HUES48 (cell line): ENCODE measurements around the gene ZNFX1.

Experiments used
- H3K27ac ChIP-seq: one replicate; pipeline ENCODE4 v1.7.0; 2013; ENCODE audit warnings: low read depth, low read length, inconsistent platforms
- H3K27me3 ChIP-seq: 2 replicates; pipeline ENCODE4 v1.6.1; 2013; ENCODE audit warnings: mild to moderate bottlenecking, low read length; ENCODE audit not compliant: control insufficient read depth, insufficient read depth
- H3K36me3 ChIP-seq: 2 replicates; pipeline ENCODE4 v1.6.1; 2013; ENCODE audit warnings: low read length; ENCODE audit not compliant: control insufficient read depth, insufficient read depth
- H3K4me1 ChIP-seq: 2 replicates; pipeline ENCODE4 v1.6.1; 2013; ENCODE audit warnings: mild to moderate bottlenecking, low read length; ENCODE audit not compliant: control insufficient read depth, insufficient read depth
- H3K4me3 ChIP-seq: 2 replicates; pipeline ENCODE4 v1.5.1; 2013; ENCODE audit warnings: mild to moderate bottlenecking, low read depth, low read length
- H3K9ac ChIP-seq: 2 replicates; pipeline ENCODE4 v1.6.1; 2013; ENCODE audit warnings: mild to moderate bottlenecking, low read depth, low read length, moderate library complexity
- H3K9me3 ChIP-seq: 2 replicates; pipeline ENCODE4 v1.6.1; 2013; ENCODE audit warnings: low read length; ENCODE audit not compliant: control insufficient read depth, insufficient read depth

Gene ZNFX1

DNA sequence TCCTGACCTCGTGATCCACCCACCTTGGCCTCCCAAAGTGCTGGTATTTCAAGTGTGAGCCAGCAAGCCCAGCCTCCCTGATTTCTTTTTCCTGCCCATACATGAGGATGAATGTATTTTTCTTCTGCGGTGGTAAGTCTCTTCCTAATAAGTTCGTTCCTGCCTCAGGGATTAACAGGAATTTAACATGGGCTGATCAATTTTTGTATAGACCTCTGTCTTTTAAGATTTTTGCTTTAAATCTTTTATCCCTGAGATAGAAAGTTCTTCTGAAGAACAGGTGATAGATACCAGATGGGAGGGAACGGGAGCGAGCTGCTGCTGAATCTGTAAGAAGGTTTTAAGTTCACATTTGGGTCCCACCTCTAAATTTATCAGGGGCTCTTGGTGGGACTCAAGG lies 7.0 kb upstream of the ZNFX1 start:
- H3K27me3 ChIP-seq = no peaks in the 10 kb centered on the region
- peak overlapping the region; percentile 44 for H3K4me3 ChIP-seq
- H3K36me3 ChIP-seq = peaks cover 99% of the 10 kb centered on the region
- 0 out of 2 replicates have a peak, but pooled peaks cover 6% of the 10 kb centered on the region for H3K9me3 ChIP-seq
- H3K9ac ChIP-seq = peak overlapping the region; percentile 28; the same call in 1 of the 2 replicates
- H3K27ac ChIP-seq = peak overlapping the region; percentile 88
- peaks cover 43% of the 10 kb centered on the region for H3K4me1 ChIP-seq

DNA sequence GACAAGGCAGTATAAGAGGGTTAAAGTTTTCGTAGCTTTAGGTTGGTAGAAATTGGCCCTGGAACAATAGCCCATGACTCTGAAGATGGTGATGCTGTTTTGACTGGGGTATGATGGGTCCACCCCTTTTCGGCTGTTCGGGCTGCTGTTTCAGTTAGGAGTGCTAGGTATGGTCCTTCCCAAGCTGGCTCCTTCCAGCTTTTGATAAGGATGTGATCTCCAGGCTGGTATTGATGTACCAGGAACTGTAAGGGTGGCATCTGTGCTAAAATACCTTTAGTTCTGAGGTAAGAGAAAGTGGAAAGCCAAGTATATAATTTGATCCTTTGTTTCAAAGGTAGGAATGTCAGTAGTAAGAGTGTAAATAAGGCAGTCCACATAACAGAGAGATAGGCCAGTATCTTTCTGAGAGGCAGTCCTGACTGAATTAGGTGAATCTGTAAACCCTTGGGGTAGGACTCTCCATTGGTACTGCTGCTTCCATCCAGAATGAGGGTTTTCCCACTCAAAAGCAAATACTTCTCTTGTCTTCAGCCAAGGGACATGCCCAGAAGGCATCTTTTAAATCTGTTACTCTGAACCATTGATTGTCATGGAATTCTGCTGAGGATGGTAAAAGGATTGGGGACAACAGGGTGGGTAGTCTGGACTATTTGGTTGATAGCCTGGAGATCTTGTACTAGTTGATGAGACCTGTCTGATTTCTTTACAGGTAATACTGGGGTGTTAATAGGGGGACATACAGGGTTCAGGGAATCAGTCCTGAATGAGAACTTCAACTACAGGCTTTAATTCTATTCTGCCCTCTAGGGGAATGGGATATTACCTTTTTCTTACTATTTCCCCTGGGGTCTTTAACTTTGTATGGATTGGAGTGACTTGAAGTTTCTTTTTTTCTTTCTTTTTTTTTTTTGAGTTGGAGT lies 6.1 kb upstream of the ZNFX1 start:
- peak overlapping the region; percentile 98 for H3K27ac ChIP-seq
- peak overlapping the region; percentile 93 for H3K4me3 ChIP-seq
- 0 out of 2 replicates have a peak, but pooled peaks cover 7% of the 10 kb centered on the region for H3K9me3 ChIP-seq
- peaks cover 39% of the 10 kb centered on the region for H3K4me1 ChIP-seq
- H3K36me3 ChIP-seq = peaks cover 99% of the 10 kb centered on the region
- H3K9ac ChIP-seq = peak overlapping the region; percentile 99
- no peaks in the 10 kb centered on the region for H3K27me3 ChIP-seq

DNA sequence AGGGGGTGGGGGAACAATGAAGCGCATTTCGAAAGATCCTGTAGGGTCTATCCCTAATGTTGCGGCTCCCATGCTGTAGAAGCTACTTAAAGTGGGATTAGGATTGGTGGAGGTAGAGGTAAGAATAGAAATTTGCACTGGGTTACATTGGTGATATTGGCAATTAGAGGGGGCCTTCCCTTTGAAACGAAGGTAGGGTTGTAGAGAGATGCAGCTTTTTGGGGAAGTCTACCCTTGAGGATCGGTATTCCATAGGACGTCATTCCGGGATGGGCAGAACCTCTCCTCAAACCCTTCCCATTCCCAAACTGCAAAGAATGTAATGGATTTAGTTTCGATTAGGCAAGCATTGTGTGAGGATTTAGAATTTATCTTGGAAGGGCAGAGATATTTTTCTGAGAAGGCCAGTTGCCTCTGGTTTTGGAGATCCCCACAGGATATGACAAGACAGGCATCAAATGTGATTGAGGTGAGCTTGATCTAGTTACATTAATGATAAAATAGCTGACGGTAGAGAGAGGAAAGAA lies 5.4 kb upstream of the ZNFX1 start:
- Histone ChIP-seq H3K36me3 (peaks cover 96% of the 10 kb centered on the region), H3K27ac (peak overlapping the region; percentile 98), H3K9me3 (0 out of 2 replicates have a peak, but pooled peaks cover 7% of the 10 kb centered on the region), H3K9ac (peak overlapping the region; percentile 99), H3K27me3 (no peaks in the 10 kb centered on the region), H3K4me1 (peaks cover 39% of the 10 kb centered on the region), H3K4me3 (peak overlapping the region; percentile 93)

DNA sequence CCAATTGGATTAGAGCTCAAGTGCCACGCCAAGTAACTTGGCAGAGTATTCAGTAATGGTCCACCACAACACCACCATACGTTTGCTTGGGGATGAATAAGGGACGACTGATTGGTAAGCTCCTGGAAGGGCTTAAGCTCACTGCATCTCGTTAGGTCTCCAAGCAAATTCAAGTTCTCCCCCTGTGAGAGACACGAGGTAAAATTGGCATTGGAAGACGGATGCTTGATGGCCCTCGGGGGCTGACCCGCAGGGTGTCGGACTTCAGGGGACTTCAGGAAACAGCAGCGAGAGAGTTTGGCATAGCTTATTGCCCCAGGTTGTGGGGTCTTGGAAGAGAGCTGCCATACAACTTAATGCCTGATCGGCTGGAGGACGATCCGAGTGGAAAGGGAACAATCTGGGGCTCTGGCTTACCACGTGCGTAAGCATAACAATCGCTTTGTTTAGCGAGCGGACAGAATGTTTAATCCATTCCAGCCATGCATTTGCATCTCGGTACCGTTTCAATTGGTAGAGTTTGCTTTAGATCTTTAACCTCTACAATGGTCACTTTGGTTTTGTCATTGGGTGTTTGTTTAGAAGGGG lies 4.8 kb upstream of the ZNFX1 start:
- Histone ChIP-seq H3K36me3 (peaks cover 91% of the 10 kb centered on the region), H3K9me3 (0 out of 2 replicates have a peak, but pooled peaks cover 7% of the 10 kb centered on the region), H3K4me1 (peaks cover 35% of the 10 kb centered on the region), H3K27me3 (no peaks in the 10 kb centered on the region), H3K27ac (peak overlapping the region; percentile 98), H3K9ac (peak overlapping the region; percentile 99), H3K4me3 (peak overlapping the region; percentile 93)

- peaks cover 35% of the 10 kb centered on the region for H3K4me1 ChIP-seq
- peaks cover 84% of the 10 kb centered on the region for H3K36me3 ChIP-seq
- H3K27me3 ChIP-seq = no peaks in the 10 kb centered on the region
- H3K9ac ChIP-seq = peak overlapping the region; percentile 99
- peak overlapping the region; percentile 93 for H3K4me3 ChIP-seq
- H3K9me3 ChIP-seq = 0 out of 2 replicates have a peak, but pooled peaks cover 7% of the 10 kb centered on the region
- peak overlapping the region; percentile 98 for H3K27ac ChIP-seq
Observed at GRCh38 chr20:49281913-49282467, 4.1 kb upstream of the ZNFX1 start.

GRCh38 chr20:49281059-49281912 lies 3.4 kb upstream of the ZNFX1 start:
- H3K4me1 ChIP-seq = peaks cover 31% of the 10 kb centered on the region
- peak overlapping the region; percentile 99 for H3K9ac ChIP-seq
- no peaks in the 10 kb centered on the region for H3K27me3 ChIP-seq
- peak overlapping the region; percentile 93 for H3K4me3 ChIP-seq
- 0 out of 2 replicates have a peak, but pooled peaks cover 7% of the 10 kb centered on the region for H3K9me3 ChIP-seq
- peak overlapping the region; percentile 98 for H3K27ac ChIP-seq
- peaks cover 77% of the 10 kb centered on the region for H3K36me3 ChIP-seq

DNA sequence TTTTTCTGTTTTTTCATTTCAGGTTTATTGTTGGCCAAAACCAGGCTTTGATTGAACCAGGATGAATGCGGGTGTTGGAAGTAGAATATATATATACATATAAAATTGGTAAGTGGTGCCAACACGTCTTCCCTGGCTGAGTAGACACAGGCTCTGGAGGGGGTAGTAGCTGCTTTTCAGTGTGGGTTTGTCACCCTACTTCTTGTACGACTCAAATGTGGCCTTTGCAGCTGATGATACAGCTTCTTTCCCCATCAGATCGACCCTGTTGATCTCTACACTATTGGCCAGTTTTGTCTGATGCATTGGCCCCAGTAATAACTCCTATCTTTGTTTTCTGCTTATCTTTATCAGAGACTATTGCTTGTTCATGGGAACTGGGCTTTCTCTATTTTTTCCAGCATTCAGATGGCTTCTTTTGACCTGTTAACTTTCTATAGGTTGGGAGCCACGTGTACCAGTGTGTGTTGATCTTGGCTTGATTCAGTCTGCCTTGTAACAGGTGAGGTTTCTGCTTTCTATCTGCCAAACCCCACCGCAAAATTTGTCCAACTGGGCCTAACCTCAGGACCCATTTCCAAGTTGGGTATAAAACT lies 2.7 kb upstream of the ZNFX1 start:
- Histone ChIP-seq H3K4me1 (peaks cover 25% of the 10 kb centered on the region), H3K4me3 (peak overlapping the region; percentile 93), H3K36me3 (peaks cover 71% of the 10 kb centered on the region), H3K27ac (peak overlapping the region; percentile 98), H3K27me3 (no peaks in the 10 kb centered on the region), H3K9me3 (0 out of 2 replicates have a peak, but pooled peaks cover 7% of the 10 kb centered on the region), H3K9ac (peak overlapping the region; percentile 99)

DNA sequence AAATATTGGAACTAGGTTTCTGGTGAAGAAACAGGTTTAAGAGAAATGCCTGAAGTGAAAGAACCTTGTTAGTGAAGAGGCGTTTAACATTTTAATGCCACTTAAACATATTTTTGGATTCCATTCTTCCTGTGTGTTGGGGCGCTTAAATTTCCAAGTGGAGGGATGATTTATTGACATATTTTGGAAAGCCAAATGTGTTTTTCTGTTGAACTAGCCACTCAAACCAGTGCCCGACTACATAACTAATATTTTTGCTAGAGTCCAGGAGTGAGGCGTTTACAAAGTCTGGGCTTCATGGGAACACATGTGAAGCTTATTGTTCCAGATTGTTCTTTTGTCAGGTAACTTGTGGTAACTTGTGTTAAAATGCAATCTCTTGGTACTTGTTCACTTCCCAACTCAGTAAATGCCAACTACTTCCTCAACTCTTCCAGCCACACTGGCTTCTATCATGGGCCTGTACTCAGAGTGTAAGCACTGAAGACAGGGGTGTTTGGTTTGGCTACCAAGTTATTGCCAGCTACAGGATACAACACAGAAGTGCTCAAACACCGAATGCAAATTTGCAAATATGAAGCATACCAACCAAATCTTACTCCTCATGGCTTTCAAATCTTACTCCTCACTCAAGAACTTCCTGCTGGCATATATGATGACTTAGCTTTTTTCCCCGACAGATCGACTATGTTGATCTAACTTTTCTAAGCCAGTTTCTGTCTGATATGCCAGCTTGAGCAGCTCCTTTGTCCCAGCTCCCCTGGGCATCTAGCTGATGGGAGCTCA lies 2.0 kb upstream of the ZNFX1 start:
- peaks cover 20% of the 10 kb centered on the region for H3K4me1 ChIP-seq
- H3K9me3 ChIP-seq = 0 out of 2 replicates have a peak, but pooled peaks cover 7% of the 10 kb centered on the region
- H3K9ac ChIP-seq = peak overlapping the region; percentile 99
- peak overlapping the region; percentile 98 for H3K27ac ChIP-seq
- H3K27me3 ChIP-seq = no peaks in the 10 kb centered on the region
- H3K4me3 ChIP-seq = peak overlapping the region; percentile 93
- peaks cover 70% of the 10 kb centered on the region for H3K36me3 ChIP-seq

DNA sequence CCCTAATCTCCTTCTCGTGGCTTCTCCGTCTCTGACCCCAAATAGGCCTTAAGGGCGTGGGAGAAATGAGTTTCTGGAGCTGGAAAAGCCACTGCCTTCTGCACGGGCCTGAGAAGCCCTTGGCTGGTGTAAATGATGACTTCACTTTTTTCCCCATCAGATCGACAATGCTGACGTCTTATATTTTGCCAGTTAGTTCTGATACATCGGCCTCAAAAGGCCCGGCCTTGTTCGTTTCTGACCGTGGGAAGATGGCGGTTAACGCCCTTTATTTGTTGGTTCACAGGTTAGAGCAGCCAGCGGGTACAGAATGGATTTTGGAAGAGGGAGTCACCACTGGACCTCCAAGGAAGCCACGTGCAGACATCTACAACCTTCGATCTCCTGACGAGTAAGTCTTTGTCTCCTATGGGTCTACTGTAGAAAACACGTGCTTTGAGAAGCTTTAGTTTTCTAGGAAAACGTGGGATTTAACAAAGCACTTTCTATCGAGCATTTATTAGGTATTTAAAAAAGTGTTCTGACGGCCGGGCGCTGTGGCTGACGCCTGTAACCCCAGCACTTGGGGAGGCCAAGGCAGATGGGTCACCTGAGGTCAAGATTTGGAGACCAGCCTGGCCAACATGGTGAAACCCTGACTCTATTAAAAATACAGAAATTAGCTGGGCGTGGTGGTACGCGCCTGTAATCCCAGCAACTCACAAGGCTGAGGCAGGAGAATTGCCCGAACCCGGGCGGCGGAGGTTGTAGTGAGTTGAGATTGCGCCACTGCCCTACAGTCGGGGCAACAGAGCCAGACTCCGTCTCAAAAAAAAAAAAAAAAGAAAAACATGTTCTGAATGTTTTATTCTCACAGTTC lies 1.2 kb upstream of the ZNFX1 start:
- H3K27ac ChIP-seq = peak overlapping the region; percentile 98
- peaks cover 19% of the 10 kb centered on the region for H3K4me1 ChIP-seq
- H3K4me3 ChIP-seq = peak overlapping the region; percentile 93
- peaks cover 66% of the 10 kb centered on the region for H3K36me3 ChIP-seq
- H3K9ac ChIP-seq = peak overlapping the region; percentile 99
- no peaks in the 10 kb centered on the region for H3K27me3 ChIP-seq
- 0 out of 2 replicates have a peak, but pooled peaks cover 7% of the 10 kb centered on the region for H3K9me3 ChIP-seq
